ENCODE data around the gene ST3GAL4.

ST3GAL4 gene

GRCh38 chr11:126408496-126408895 lies 53.0 kb downstream of the ST3GAL4 start:
- TF ChIP-seq REST (IDR thresholded peaks at IDR 0.05; ENCODE audit: insufficient read depth in 1 of 2, low read depth in 2 of 2, low read length in 2 of 2) (no peak), SIN3A (IDR thresholded peaks at IDR 0.05; ENCODE audit: borderline replicate concordance, insufficient read depth, low read length) (no peak), POLR2AphosphoS5 (IDR thresholded peaks at IDR 0.05; ENCODE audit: low read depth, low read length) (no peak), FOXP2 (optimal IDR thresholded peaks at IDR 0.05; ENCODE audit: borderline replicate concordance, extremely low read depth, extremely low read length, insufficient read depth) (no peak)

- TF ChIP-seq TAF1 (IDR thresholded peaks at IDR 0.05; ENCODE audit: borderline replicate concordance, insufficient read depth, low read length) = no peak
- TF ChIP-seq POLR2AphosphoS5 (IDR thresholded peaks at IDR 0.05; ENCODE audit: low read depth, low read length) = no peak
- no peak for TF ChIP-seq SIN3A (IDR thresholded peaks at IDR 0.05; ENCODE audit: borderline replicate concordance, insufficient read depth, low read length)
- no peak for TF ChIP-seq FOXP2 (optimal IDR thresholded peaks at IDR 0.05; ENCODE audit: borderline replicate concordance, extremely low read depth, extremely low read length, insufficient read depth)
- no peak for TF ChIP-seq REST (IDR thresholded peaks at IDR 0.05; ENCODE audit: insufficient read depth in 1 of 2, low read depth in 2 of 2, low read length in 2 of 2)
These were observed 53.6 kb downstream of the ST3GAL4 start for GRCh38 chr11:126408901-126409619.

- TF ChIP-seq POLR2AphosphoS5 (IDR thresholded peaks at IDR 0.05; ENCODE audit: low read depth, low read length) = no peak
- no peak for TF ChIP-seq SIN3A (IDR thresholded peaks at IDR 0.05; ENCODE audit: borderline replicate concordance, insufficient read depth, low read length)
- no peak for TF ChIP-seq FOXP2 (optimal IDR thresholded peaks at IDR 0.05; ENCODE audit: borderline replicate concordance, extremely low read depth, extremely low read length, insufficient read depth)
- no peak for TF ChIP-seq REST (IDR thresholded peaks at IDR 0.05; ENCODE audit: insufficient read depth in 1 of 2, low read depth in 2 of 2, low read length in 2 of 2)
- TF ChIP-seq TAF1 (IDR thresholded peaks at IDR 0.05; ENCODE audit: borderline replicate concordance, insufficient read depth, low read length) = no peak
These were observed 54.1 kb downstream of the ST3GAL4 start for GRCh38 chr11:126409620-126409985.

GRCh38 chr11:126410649-126411048 lies 55.2 kb downstream of the ST3GAL4 start:
- TF ChIP-seq FOXP2 (optimal IDR thresholded peaks at IDR 0.05; ENCODE audit: borderline replicate concordance, extremely low read depth, extremely low read length, insufficient read depth) (no peak), SIN3A (IDR thresholded peaks at IDR 0.05; ENCODE audit: borderline replicate concordance, insufficient read depth, low read length) (no peak), REST (IDR thresholded peaks at IDR 0.05; ENCODE audit: insufficient read depth in 1 of 2, low read depth in 2 of 2, low read length in 2 of 2) (no peak), TAF1 (IDR thresholded peaks at IDR 0.05; ENCODE audit: borderline replicate concordance, insufficient read depth, low read length) (no peak), POLR2AphosphoS5 (IDR thresholded peaks at IDR 0.05; ENCODE audit: low read depth, low read length) (no peak)

All from PFSK-1 (cell line).